H1 (cell line): ENCODE data around the gene SEZ6. TPM values are rescaled to one million over a fixed set of nuclear protein-coding genes. Genes with fewer than 3 reads are reported as not detected.

Experiments
- polyA plus RNA-seq, 7 experiments: library from polyadenylated mRNA; depleted of rRNA in 3 of 7; stranded (reverse) in 5 of 7; unstranded in 2 of 7; fragments of >200 nt in 5 of 7; fragments of 200-250 nt in 2 of 7; gene quantifications; 1 replicate in 5 of 7; 2 replicates in 1 of 7; 4 replicates in 1 of 7; pipeline versions ENCODE4 v1.2.1 to v1.2.3, GENCODE V29; 2011 to 2013; ENCODE audit warnings: missing spikeins in 2 of 7, mixed read lengths in 2 of 7
- total RNA-seq: library from RNA; stranded (reverse); fragmentation: NEBNext Ultra II Directional; extraction: Animal tissue kit (Norgen Biotek cat#: 25700); gene quantifications from 2 replicates; pipeline ENCODE4 v1.2.1, GENCODE V29; 2021

Gene SEZ6
- total and polyA plus RNA-seq, 2 of the 8 experiments (the other 6 are each of a cell fraction or from before 2014, with no cell fraction given): 6.9 to 16.1 TPM

Other genes starting within 250 kb of the SEZ6 start
- gene FAM222B, start 163.2 kb downstream of the SEZ6 start, total RNA-seq: 81.7 and 86.6 TPM in 2 replicates
- gene FAM222B, start 163.2 kb downstream of the SEZ6 start, polyA plus RNA-seq (2011; rRNA removed): 42.1 and 63.9 TPM in 2 replicates
- gene ERAL1, start 151.0 kb downstream of the SEZ6 start, total RNA-seq: 67.8 and 77.1 TPM in 2 replicates
- gene ERAL1, start 151.0 kb downstream of the SEZ6 start, polyA plus RNA-seq (2011; rRNA removed): 122 and 143 TPM in 2 replicates
- gene FLOT2, start 108.3 kb downstream of the SEZ6 start, total RNA-seq: 116 and 121 TPM in 2 replicates
- gene FLOT2, start 108.3 kb downstream of the SEZ6 start, polyA plus RNA-seq (2011; rRNA removed): 189 and 209 TPM in 2 replicates
- gene DHRS13, start 103.0 kb downstream of the SEZ6 start, total RNA-seq: 22.1 and 23.7 TPM in 2 replicates
- gene DHRS13, start 103.0 kb downstream of the SEZ6 start, polyA plus RNA-seq (2011; rRNA removed): 30.0 and 33.9 TPM in 2 replicates
- gene PHF12, start 54.5 kb downstream of the SEZ6 start, total RNA-seq: 57.7 and 65.7 TPM in 2 replicates
- gene PHF12, start 54.5 kb downstream of the SEZ6 start, polyA plus RNA-seq (2011; rRNA removed): 38.8 and 74.8 TPM in 2 replicates
- 55.5 and 57.2 TPM in 2 replicates for gene PIPOX, start 37.1 kb upstream of the SEZ6 start, total RNA-seq
- gene PIPOX, start 37.1 kb upstream of the SEZ6 start, polyA plus RNA-seq (2011; rRNA removed): 75.0 and 99.6 TPM in 2 replicates
- gene MYO18A, start 174.4 kb upstream of the SEZ6 start, total RNA-seq: 36.6 and 43.8 TPM in 2 replicates
- 7.6 and 10.1 TPM in 2 replicates for gene MYO18A, start 174.4 kb upstream of the SEZ6 start, polyA plus RNA-seq (2011; rRNA removed)
- not detected in 2 replicates for gene CRYBA1, start 240.8 kb upstream of the SEZ6 start, total RNA-seq
- 0.11 TPM in 1 of 2 replicates, not detected in the other for gene CRYBA1, start 240.8 kb upstream of the SEZ6 start, polyA plus RNA-seq (2011; rRNA removed)